Measurements from ENCODE around the gene KLHDC8B.

Gene KLHDC8B

DNA sequence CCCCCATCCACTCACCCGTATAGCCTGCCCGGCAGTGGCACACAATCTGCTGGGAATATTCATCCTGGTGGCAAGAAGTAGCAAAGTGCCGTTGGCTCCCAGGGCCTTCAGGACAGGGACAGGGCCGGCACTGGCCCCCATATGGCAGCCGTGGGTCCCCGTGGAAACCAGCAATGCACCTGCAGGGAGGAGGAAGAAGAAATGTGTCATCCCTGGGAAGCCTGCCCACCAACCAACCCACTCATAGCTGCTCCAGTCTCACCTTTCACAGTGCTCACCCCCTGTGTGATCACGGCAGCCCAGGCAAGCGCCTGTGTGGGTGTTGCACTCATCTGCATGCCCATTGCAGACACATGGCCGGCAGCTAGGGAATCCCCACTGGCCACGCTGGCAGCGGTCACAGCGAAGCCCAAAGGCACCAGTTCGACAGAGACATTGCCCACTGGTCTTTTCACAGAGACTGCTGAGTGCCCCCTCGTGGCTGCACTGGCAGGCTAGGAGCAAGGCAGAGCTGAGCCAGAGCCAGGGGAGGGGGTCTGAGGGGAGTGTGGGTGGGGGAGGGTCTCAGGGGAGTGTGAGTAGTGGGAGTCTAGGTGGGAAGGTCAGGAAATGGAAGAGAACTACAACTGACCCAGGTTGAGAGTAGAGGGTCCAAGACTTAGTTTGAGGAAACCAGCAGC, 46.3 kb upstream of the KLHDC8B start:
- TF ChIP-seq, protein P1, sequence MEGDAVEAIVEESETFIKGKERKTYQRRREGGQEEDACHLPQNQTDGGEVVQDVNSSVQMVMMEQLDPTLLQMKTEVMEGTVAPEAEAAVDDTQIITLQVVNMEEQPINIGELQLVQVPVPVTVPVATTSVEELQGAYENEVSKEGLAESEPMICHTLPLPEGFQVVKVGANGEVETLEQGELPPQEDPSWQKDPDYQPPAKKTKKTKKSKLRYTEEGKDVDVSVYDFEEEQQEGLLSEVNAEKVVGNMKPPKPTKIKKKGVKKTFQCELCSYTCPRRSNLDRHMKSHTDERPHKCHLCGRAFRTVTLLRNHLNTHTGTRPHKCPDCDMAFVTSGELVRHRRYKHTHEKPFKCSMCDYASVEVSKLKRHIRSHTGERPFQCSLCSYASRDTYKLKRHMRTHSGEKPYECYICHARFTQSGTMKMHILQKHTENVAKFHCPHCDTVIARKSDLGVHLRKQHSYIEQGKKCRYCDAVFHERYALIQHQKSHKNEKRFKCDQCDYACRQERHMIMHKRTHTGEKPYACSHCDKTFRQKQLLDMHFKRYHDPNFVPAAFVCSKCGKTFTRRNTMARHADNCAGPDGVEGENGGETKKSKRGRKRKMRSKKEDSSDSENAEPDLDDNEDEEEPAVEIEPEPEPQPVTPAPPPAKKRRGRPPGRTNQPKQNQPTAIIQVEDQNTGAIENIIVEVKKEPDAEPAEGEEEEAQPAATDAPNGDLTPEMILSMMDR (IDR thresholded peaks at IDR 0.05; ENCODE audit: low read length, missing control alignments), result no peak
- no peak overlapping the region for H3K4me3 ChIP-seq (replicated peaks; ENCODE audit: low read depth, low read length)
- no peak for DNase-seq (ENCODE audit: low read depth)

DNA sequence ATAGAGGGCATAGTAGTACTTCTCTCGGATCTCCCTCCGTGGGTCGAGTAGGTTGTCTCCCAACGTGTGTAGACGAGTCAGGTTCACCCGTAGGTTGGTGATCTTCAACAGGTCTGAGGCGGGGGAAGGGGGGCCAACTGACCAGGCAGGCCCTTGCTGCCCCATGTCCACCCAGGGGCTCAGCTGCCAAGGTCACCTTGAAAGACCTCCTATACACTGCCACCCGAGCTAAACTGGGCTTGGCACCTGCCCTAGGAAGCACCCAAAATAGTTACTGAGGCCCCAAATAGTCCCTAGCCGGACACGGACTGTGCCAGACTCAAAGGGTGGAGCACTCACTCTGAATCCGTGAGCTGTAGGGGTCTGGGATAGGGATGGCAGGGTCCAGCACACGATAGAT, 40.4 kb upstream of the KLHDC8B start:
- TF ChIP-seq, protein P1 (IDR thresholded peaks at IDR 0.05; ENCODE audit: low read length, missing control alignments), result no peak
- H3K4me3 ChIP-seq (replicated peaks; ENCODE audit: low read depth, low read length), result no peak overlapping the region
- DNase-seq (ENCODE audit: low read depth), result no peak

DNA sequence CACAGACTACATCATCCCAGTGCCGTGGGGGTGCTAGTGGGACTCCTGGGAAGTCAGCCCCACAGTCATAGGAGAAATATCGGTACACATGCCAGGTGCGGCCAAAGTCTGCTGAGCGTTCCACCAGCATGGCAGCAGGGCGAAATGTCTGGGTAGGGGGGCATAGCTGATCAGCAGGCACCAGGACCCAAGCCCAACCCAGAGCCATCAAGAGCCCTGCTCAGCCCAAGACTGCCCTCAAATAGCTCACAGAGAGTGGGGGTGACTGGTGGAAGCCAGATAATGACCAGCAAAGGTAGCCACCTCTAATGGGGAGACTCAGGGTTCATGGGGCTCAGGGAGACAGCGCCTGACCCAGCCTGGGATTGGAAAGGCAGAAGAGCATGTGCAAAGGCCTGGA, 39.8 kb upstream of the KLHDC8B start:
- TF ChIP-seq, protein P1 (IDR thresholded peaks at IDR 0.05; ENCODE audit: low read length, missing control alignments), result no peak
- DNase-seq (ENCODE audit: low read depth), result no peak
- peak overlapping the region; percentile 93 for H3K4me3 ChIP-seq (replicated peaks; ENCODE audit: low read depth, low read length)

DNA sequence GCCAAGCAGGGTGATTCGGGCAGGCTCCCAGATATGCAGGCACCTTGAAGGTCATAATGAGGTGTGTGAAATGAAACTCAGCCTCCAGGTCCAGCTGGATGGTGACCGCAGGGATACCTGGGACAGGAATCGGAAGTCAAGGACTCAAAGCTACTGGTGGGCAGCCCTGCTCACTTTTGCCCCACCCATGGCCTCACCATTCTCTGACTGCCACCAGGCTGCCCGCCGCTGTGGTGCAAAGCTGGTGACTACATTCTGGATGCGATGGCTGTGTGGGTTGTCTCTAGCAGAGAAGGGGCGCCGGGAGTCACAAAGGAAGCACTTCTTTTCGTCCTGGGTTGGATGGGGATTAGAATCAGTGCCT, 39.3 kb upstream of the KLHDC8B start:
- peak overlapping the region; percentile 93 for H3K4me3 ChIP-seq (replicated peaks; ENCODE audit: low read depth, low read length)
- TF ChIP-seq, protein P1 (IDR thresholded peaks at IDR 0.05; ENCODE audit: low read length, missing control alignments), result no peak
- DNase-seq (ENCODE audit: low read depth), result no peak

DNA sequence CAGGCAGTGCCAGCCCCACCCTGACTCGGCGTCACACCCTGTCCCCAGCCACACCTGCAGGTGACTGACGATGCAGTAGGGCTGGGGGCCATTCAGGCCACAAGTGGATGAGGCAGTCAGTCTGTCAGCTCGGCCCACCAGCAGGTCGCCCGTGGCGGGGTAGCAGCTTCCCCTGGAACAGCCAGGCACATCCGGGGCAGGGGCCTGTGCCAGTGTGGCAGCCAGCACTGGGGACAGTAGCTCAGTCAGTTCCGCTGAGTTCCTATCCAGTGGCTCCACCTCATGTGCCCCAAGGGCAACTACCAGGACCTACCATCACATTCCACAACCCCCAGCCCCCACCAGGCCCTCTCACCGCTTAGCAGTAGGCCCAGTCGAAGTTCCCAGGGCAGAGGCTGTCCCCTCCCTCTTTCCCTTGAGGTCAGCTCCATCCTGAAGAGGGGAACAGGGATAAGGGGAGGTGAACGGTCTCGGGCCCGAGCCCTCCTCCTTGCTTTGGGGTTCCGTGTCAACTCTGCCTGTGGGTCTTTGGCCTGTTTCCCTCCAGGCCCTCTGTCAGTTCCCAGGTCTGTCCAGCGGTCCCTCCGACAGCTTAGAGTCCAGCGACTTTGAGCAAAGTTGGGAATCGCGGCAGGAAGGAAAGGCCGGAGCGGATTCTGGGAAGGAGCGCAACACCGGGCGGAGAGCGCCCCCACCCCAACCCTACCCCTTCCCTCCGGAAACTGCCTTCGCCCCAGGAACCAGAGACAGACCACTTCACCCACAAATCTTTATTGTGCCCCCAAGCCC, 38.8 kb upstream of the KLHDC8B start, which contains the start of gene LAMB2:
Gene LAMB2 (minus strand): TSS at position 614 of the 789 bp plus-strand sequence. CDS start 183 bp downstream, at position 431.
- peak within 1 kb of the TSS; percentile 93 for H3K4me3 ChIP-seq (replicated peaks; ENCODE audit: low read depth, low read length)
- peak; percentile 76 for DNase-seq (ENCODE audit: low read depth)
- TF ChIP-seq, protein P1 (IDR thresholded peaks at IDR 0.05; ENCODE audit: low read length, missing control alignments), result peak; percentile 8

DNA sequence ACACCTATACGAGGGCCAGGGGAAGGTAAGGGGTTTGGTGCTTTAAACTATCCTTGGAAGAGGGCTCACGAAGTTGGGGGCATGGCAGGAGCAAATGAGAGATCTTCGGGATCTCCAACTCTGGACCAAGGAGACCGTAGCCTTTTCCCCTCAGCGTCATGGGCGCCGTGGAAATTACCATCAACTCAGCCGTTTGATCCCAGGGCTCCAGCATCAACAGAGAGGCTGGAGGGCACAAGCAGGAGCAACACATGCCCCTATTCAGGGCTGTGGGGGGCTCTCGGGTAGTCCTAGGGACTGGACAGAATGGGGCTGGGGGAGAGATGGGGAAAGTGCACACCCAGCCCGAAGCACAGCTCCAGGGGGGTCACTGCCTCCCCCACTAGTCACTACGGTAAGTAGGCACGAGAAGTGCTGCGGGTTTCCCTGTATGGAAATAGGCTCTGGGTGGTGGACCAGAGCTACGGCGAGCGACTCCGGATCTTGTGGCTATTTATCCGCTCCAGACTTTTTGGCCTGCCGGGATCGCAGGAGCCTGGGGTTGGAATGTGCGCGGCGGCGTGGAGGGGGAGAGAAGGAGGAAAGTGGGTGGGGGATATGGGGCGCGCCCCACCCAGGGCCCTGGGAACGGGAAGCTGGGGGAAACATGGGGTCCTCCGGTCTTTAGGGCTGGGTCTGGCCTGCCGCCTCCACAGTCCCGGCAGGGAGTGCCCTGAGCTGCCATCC, 38.0 kb upstream of the KLHDC8B start:
- peak overlapping the region; percentile 93 for H3K4me3 ChIP-seq (replicated peaks; ENCODE audit: low read depth, low read length)
- TF ChIP-seq, protein P1 (IDR thresholded peaks at IDR 0.05; ENCODE audit: low read length, missing control alignments), result no peak
- DNase-seq (ENCODE audit: low read depth), result peak; percentile 91
